ENCODE results near the gene BET1L. TPM values are rescaled to one million over a fixed set of nuclear protein-coding genes. Genes with fewer than 3 reads are reported as not detected.

The BET1L gene
- total RNA-seq, 1 donor from 2014 or later, result 24.0 TPM

DNA sequence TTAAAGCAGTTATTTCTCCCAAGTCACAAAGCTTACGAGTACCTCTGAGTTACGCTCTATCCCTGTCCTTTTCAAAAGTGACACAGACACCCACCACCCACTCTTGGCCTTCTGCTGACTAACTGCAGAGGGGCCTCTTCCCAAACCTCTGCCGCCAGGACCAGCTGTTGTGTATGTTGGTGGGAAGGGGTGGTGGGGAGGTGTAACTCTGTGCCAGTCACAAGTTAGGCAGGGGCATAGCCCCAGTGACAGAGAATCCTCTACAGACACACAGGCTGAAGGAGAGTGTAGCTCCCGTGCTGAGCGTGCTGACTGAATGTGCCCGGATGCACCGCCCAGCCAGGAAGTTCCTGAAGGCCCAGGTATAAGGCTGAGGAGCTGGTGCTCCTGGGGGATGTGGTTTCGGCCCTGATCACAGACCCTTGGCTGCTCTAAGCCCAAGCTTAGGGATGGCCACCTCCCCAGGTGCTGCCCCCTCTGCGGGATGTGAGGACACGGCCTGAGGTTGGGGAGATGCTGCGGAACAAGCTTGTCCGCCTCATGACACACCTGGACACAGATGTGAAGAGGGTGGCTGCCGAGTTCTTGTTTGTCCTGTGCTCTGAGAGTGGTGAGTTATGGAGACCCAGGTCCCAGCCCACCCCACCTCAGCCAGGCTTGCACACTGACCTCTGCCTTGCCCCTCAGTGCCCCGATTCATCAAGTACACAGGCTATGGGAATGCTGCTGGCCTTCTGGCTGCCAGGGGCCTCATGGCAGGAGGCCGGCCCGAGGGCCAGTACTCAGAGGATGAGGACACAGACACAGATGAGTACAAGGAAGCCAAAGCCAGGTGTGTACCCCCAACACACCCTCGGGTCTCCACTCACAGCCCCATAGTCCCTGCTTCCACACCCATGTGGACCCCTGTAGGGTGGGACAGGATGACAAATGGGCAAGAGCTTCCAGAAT, 5.2 kb upstream of the BET1L start:
- H3K27me3 ChIP-seq (ENCODE audit: low read depth), result no peaks in the 10 kb centered on the region
- no peak overlapping the region for H3K27ac ChIP-seq (replicated peaks)
- H3K4me3 ChIP-seq, result no peak overlapping the region
- H3K4me1 ChIP-seq, result peaks cover 42% of the 10 kb centered on the region
- peaks cover 77% of the 10 kb centered on the region for H3K36me3 ChIP-seq
- DNase-seq, result no peak
- intact Hi-C loops (cut with micrococcal nuclease), result no loop called here
- H3K9me3 ChIP-seq (replicated peaks), result no peaks in the 10 kb centered on the region
- TF ChIP-seq, protein P1, sequence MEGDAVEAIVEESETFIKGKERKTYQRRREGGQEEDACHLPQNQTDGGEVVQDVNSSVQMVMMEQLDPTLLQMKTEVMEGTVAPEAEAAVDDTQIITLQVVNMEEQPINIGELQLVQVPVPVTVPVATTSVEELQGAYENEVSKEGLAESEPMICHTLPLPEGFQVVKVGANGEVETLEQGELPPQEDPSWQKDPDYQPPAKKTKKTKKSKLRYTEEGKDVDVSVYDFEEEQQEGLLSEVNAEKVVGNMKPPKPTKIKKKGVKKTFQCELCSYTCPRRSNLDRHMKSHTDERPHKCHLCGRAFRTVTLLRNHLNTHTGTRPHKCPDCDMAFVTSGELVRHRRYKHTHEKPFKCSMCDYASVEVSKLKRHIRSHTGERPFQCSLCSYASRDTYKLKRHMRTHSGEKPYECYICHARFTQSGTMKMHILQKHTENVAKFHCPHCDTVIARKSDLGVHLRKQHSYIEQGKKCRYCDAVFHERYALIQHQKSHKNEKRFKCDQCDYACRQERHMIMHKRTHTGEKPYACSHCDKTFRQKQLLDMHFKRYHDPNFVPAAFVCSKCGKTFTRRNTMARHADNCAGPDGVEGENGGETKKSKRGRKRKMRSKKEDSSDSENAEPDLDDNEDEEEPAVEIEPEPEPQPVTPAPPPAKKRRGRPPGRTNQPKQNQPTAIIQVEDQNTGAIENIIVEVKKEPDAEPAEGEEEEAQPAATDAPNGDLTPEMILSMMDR (IDR thresholded peaks at IDR 0.05; ENCODE audit: borderline replicate concordance), result no peak

- no peak for DNase-seq
Measured at GRCh38 chr11:211741-212140, 4.5 kb upstream of the BET1L start.

GRCh38 chr11:211295-211694, 4.1 kb upstream of the BET1L start:
- peaks cover 51% of the 10 kb centered on the region for H3K4me1 ChIP-seq
- TF ChIP-seq, protein P1 (IDR thresholded peaks at IDR 0.05; ENCODE audit: borderline replicate concordance), result no peak
- H3K4me3 ChIP-seq, result no peak overlapping the region
- DNase-seq, result no peak
- peaks cover 70% of the 10 kb centered on the region for H3K36me3 ChIP-seq
- no peaks in the 10 kb centered on the region for H3K9me3 ChIP-seq (replicated peaks)
- H3K27me3 ChIP-seq (ENCODE audit: low read depth), result no peaks in the 10 kb centered on the region
- no peak overlapping the region for H3K27ac ChIP-seq (replicated peaks)
- intact Hi-C loops (cut with micrococcal nuclease), result no loop called here

More at GRCh38 chr11:211741-212140, 4.5 kb upstream of the BET1L start:
- H3K27ac ChIP-seq (replicated peaks), result no peak overlapping the region
- peaks cover 47% of the 10 kb centered on the region for H3K4me1 ChIP-seq
- no peak overlapping the region for H3K4me3 ChIP-seq
- H3K27me3 ChIP-seq (ENCODE audit: low read depth), result no peaks in the 10 kb centered on the region
- TF ChIP-seq, protein P1 (IDR thresholded peaks at IDR 0.05; ENCODE audit: borderline replicate concordance), result no peak
- H3K9me3 ChIP-seq (replicated peaks), result no peaks in the 10 kb centered on the region
- intact Hi-C loops (cut with micrococcal nuclease), result no loop called here
- H3K36me3 ChIP-seq, result peaks cover 73% of the 10 kb centered on the region

DNA sequence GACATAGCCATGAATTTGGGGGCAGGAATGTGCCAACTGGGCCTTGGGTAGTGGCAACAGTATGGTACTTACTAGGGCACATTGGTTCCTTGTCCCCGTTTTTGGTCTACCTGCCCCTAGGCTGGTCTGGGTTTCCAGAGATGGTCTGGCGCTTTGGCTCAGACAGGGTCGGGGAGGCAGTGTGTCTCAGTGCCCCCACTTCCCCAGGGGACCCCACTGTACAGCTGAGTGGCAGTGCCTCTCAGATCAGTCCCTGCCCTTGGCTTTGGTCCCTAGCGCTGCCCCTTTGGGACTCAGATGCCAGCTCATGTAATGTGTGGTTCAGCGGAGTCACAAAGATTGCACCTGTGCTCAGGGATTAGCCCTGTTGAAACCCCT, 3.6 kb upstream of the BET1L start:
- peak overlapping the region; percentile 95 for H3K4me3 ChIP-seq
- H3K27me3 ChIP-seq (ENCODE audit: low read depth), result no peaks in the 10 kb centered on the region
- TF ChIP-seq, protein P1 (IDR thresholded peaks at IDR 0.05; ENCODE audit: borderline replicate concordance), result no peak
- peaks cover 56% of the 10 kb centered on the region for H3K4me1 ChIP-seq
- no peaks in the 10 kb centered on the region for H3K9me3 ChIP-seq (replicated peaks)
- intact Hi-C loops (cut with micrococcal nuclease), result no loop called here
- DNase-seq, result no peak
- H3K27ac ChIP-seq (replicated peaks), result no peak overlapping the region
- H3K36me3 ChIP-seq, result peaks cover 65% of the 10 kb centered on the region

GRCh38 chr11:210122-210802, 3.1 kb upstream of the BET1L start:
- no peak for DNase-seq

More at GRCh38 chr11:210122-210802, 3.1 kb upstream of the BET1L start:
- Histone ChIP-seq H3K27ac (replicated peaks) (no peak overlapping the region), H3K9me3 (replicated peaks) (no peaks in the 10 kb centered on the region), H3K4me3 (peak overlapping the region; percentile 95), H3K36me3 (peaks cover 61% of the 10 kb centered on the region), H3K4me1 (peaks cover 62% of the 10 kb centered on the region), H3K27me3 (ENCODE audit: low read depth) (no peaks in the 10 kb centered on the region)
- TF ChIP-seq, protein P1 (IDR thresholded peaks at IDR 0.05; ENCODE audit: borderline replicate concordance), result no peak
- intact Hi-C loops (cut with micrococcal nuclease), result no loop called here
